HG03571 (cell line): Measurements from ENCODE around the gene RYR2.

ENCODE experiments used
- ATAC-seq: cut with Tn5 transposase; IDR thresholded peaks from one replicate; pipeline ENCODE4 v1.9.1; 2021; ENCODE audit not compliant: unreplicated experiment

The RYR2 gene

DNA sequence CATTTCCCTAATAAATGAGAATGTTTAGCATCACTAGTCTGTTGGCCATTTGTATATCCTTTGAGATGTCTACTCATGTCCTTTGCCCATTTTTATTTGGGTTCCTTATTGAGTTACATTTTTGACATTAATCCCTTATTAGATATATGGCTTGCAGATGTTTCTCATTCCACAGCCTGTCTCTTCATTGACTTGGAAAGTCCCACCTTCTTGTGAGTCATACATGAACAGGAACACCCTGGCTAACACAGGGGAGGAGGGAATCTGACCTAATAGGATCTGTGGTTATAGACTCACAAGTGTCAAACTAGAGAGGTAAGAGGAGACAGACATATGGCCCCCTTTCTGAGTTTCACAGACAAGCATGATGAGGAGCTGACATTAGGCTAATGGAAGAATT lies 837.2 kb downstream of the RYR2 start:
- no peak for ATAC-seq
